NT2/D1 (cell line): Measurements from ENCODE around the gene USP6.
"Not testable (repeated sequence)": the region's sequence is repeated elsewhere in the genome, so short reads cannot be mapped to it uniquely, and the experiment has no call there.

Source experiments
- DNase-seq: peaks from one replicate; pipeline ENCODE4 v3.0.0-alpha.2; 2011; ENCODE audit warnings: low read depth, low spot score
- H3K27me3 ChIP-seq: 2 replicates; pipeline ENCODE4 v1.6.0; 2011; ENCODE audit warnings: mild to moderate bottlenecking; ENCODE audit not compliant: insufficient read length, insufficient read depth
- H3K36me3 ChIP-seq: 2 replicates; pipeline ENCODE4 v1.6.1; 2011; ENCODE audit warnings: mild to moderate bottlenecking, low read length, mixed read lengths; ENCODE audit not compliant: insufficient read depth, insufficient read length
- H3K4me1 ChIP-seq: 2 replicates; pipeline ENCODE4 v1.5.1; 2011; ENCODE audit not compliant: insufficient read depth, insufficient read length
- H3K4me3 ChIP-seq: 2 replicates; pipeline ENCODE4 v1.5.1; 2011; ENCODE audit warnings: low read depth; ENCODE audit not compliant: insufficient read length
- H3K9ac ChIP-seq: 2 replicates; pipeline ENCODE4 v1.6.0; 2011; ENCODE audit warnings: low read depth; ENCODE audit not compliant: insufficient read length
- H3K9me3 ChIP-seq: 2 replicates; pipeline ENCODE4 v1.5.1; 2011; ENCODE audit warnings: mild to moderate bottlenecking, low read length; ENCODE audit not compliant: insufficient read depth
- SUZ12 ChIP-seq: IDR thresholded peaks from 2 replicates; pipeline ENCODE4 v1.6.1; 2011; ENCODE audit not compliant: insufficient read length, insufficient read depth; ENCODE audit errors: extremely low read depth
- YY1 ChIP-seq: IDR thresholded peaks from 2 replicates; pipeline ENCODE4 v1.6.1; 2011; ENCODE audit not compliant: insufficient read length, insufficient read depth
- ZNF274 ChIP-seq: IDR thresholded peaks from 2 replicates; pipeline ENCODE4 v1.6.1; 2011; ENCODE audit warnings: mild to moderate bottlenecking, low read depth, low read length

USP6 gene

GRCh38 chr17:5123343-5124124, 7.7 kb downstream of the USP6 start:
- no peaks in the 10 kb centered on the region for H3K36me3 ChIP-seq
- peaks cover 4% of the 10 kb centered on the region for H3K4me1 ChIP-seq
- no peaks in the 10 kb centered on the region for H3K9me3 ChIP-seq
- H3K9ac ChIP-seq = peak overlapping the region; percentile 50
- no peak for DNase-seq
- no peak overlapping the region for H3K4me3 ChIP-seq
- no peak for TF ChIP-seq YY1
- TF ChIP-seq ZNF274 = no peak
- no peak for TF ChIP-seq SUZ12
- H3K27me3 ChIP-seq = peaks cover 9% of the 10 kb centered on the region

DNA sequence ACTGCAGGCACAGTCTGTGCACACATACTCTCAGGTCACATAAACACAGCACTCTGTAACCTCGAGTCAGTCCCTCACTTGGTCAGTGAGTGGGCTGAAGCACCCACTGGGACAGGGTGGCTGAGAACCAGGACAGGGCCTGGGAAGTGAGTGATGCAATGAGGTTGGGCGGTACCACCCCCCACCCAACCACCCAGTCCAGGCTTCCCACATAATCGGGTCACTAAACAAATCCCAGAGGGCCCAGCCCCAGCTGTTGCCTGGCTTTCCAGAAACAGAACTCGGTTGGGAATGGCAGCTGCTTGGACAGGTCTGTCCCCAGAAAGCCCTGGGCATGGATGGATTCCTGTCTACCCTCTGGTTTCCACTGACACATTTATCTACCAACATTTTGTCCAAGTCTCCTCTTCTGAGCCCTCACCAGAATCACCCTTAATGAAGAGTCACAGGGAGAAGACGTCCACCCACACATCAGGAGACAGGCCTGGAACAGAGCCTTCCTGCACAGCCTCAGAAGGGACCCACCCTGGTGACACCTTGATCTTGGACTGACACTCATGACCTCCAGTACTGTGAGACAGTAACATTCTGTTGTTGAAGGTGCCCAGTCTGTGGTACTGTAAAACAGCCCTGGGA, 8.4 kb downstream of the USP6 start:
- H3K27me3 ChIP-seq, H3K9ac ChIP-seq, H3K4me1 ChIP-seq, H3K4me3 ChIP-seq, H3K9me3 ChIP-seq, H3K36me3 ChIP-seq, DNase-seq: not testable (repeated sequence)

GRCh38 chr17:5124896-5125295, 9.1 kb downstream of the USP6 start:
- not testable (repeated sequence) for H3K4me3 ChIP-seq, DNase-seq, H3K9me3 ChIP-seq, H3K9ac ChIP-seq, H3K27me3 ChIP-seq, H3K4me1 ChIP-seq, H3K36me3 ChIP-seq

DNA sequence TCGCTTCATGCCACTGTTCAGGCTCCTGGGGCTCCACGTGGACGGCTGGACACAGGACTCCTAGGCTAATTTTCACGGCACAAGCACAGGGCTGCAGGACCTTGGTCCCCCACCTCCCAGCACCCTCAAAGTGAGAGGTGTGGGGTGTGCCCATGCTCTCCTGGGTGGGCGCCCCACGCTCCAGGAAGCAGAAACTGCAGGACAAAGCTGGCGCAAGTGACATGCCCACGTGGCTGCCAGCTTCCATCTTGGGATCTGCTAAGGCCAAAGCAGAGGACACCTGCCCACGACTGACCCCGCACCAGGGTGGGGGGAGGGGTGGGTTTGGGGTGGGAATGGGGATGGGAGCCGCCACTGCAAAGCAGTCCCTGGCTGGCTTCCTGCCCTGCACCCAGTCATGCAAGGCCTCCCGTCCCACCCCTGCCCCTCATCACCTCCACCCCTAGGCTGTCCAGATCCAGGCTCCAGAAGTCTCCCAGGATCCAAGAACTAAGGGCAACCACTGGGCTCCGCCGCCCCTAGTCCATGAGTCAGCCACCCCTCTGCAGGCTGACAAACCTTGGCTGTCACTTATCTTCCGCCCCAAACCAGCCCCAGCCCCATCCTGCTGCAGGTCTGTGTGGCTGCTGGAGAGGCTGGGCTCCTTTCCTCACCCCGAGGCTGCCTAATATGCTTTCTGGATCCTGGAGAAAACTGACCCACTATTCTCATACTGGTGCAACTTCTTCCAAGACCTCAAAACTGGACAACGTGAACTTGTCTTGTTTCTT, 11.1 kb downstream of the USP6 start:
- Histone ChIP-seq H3K4me3 (no peak overlapping the region), H3K4me1 (peaks cover 4% of the 10 kb centered on the region), H3K9ac (no peak overlapping the region), H3K27me3 (peaks cover 9% of the 10 kb centered on the region), H3K36me3 (no peaks in the 10 kb centered on the region), H3K9me3 (no peaks in the 10 kb centered on the region)
- no peak for DNase-seq
- no peak for TF ChIP-seq SUZ12
- TF ChIP-seq ZNF274 = no peak
- no peak for TF ChIP-seq YY1

DNA sequence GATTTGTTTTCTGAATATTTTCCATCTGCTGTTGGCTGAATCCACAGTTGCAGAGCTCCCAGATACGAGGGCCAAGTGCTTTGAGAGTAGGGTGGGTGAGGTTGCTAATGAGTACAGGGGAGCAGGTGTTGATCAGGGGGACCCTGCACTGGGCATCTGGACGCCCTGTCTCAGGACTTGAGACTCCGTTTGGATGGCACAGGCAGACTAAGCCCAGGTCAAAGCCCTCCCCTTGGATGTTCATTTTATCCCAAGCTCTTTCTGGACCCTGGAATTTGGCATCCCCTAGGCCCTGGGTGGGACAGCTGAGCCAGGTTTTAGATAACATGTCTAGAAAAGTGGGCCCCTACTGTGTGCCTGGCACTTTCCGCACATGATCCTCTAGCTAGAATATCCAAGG, 12.1 kb downstream of the USP6 start:
- Histone ChIP-seq H3K9ac (no peak overlapping the region), H3K4me3 (no peak overlapping the region), H3K9me3 (no peaks in the 10 kb centered on the region), H3K27me3 (no peaks in the 10 kb centered on the region), H3K36me3 (no peaks in the 10 kb centered on the region), H3K4me1 (peaks cover 2% of the 10 kb centered on the region)
- no peak for TF ChIP-seq ZNF274
- no peak for TF ChIP-seq SUZ12
- TF ChIP-seq YY1 = no peak
- no peak for DNase-seq

DNA sequence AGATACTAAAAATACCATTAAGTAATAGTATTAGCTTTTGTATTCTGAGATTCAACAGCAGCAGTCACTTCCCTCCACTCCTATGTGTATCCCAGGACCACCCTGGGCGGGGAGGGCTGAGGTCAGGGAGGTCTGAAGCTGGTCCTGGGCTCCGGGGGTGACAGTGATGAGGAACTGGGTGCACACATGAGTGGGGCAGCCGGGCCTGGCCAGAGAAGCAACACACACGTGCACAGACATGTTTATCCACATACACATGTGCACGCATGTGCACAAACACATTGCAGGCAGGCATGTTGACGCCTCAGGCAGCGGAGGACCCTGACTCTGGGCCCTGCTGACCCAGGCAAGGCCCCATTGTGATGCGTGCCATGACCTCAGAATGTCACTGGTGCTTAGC, 12.6 kb downstream of the USP6 start:
- not testable (repeated sequence) for H3K9me3 ChIP-seq, DNase-seq, H3K9ac ChIP-seq, H3K4me3 ChIP-seq, H3K4me1 ChIP-seq, H3K27me3 ChIP-seq, H3K36me3 ChIP-seq

GRCh38 chr17:5128905-5129535, 13.2 kb downstream of the USP6 start:
- DNase-seq = no peak
- no peak overlapping the region for H3K4me3 ChIP-seq
- no peaks in the 10 kb centered on the region for H3K36me3 ChIP-seq
- no peaks in the 10 kb centered on the region for H3K9me3 ChIP-seq
- no peaks in the 10 kb centered on the region for H3K27me3 ChIP-seq
- no peak for TF ChIP-seq YY1
- no peak for TF ChIP-seq ZNF274
- TF ChIP-seq SUZ12 = no peak
- H3K9ac ChIP-seq = no peak overlapping the region
- H3K4me1 ChIP-seq = no peaks in the 10 kb centered on the region

DNA sequence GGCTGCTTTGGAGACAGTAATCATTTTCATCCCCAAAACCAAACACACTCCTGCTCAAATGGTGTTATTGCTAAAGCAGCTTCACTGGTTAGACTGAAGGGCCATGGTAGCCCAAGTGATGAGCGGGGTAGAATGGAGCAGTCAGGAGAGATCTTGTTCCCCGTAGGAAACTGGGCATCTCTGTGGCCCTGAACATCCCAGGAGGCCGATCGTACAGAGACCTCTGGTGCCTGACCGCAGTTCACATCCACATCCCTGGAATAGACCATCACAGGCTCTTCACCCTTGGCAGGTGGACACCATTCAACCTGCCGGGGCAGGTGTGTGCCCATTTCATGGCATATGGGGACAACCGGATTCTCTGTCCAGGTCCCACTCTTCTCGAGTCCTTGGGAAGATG, 13.9 kb downstream of the USP6 start:
- not testable (repeated sequence) for H3K4me3 ChIP-seq, H3K9me3 ChIP-seq, H3K9ac ChIP-seq, H3K36me3 ChIP-seq, DNase-seq, H3K4me1 ChIP-seq, H3K27me3 ChIP-seq

GRCh38 chr17:5130261-5130660, 14.4 kb downstream of the USP6 start:
- H3K36me3 ChIP-seq, H3K9ac ChIP-seq, DNase-seq, H3K4me3 ChIP-seq, H3K9me3 ChIP-seq, H3K4me1 ChIP-seq, H3K27me3 ChIP-seq: not testable (repeated sequence)

DNA sequence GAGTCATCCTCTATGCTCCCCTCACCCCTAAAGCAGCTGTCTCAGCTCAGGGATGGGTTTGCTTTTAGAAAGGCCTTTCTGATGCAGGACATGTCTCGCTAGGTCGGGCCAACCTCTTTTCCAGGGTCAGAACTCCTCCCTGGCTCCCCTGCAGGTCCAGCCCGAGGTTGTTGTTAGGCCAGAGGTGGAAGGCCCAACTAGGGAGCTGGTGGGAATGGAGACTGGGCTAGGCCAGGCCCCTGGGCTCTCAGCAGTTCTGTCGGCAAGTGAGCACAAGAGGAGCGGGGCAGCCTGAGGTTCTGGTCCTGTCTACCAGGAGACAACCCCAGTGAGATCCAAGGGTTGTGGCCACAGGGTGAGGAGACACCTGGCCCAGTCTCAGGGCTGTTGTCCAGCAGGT, 14.9 kb downstream of the USP6 start:
- H3K36me3 ChIP-seq, H3K9ac ChIP-seq, H3K4me3 ChIP-seq, H3K9me3 ChIP-seq, DNase-seq, H3K27me3 ChIP-seq, H3K4me1 ChIP-seq: not testable (repeated sequence)
